H1 (cell line): ENCODE measurements around the gene TMEM203. TPM values are rescaled to one million over a fixed set of nuclear protein-coding genes. Genes with fewer than 3 reads are reported as not detected.

Experiments used
- CTCF ChIA-PET: fragments of 300-600 bp; sonication (Branson Sonifier 250); formaldehyde crosslinking; loops from one replicate; lab custom pipeline; 2021; ENCODE audit not compliant: partially characterized antibody; lab: Charles Lee
- POLR2A ChIA-PET: fragments of 300-600 bp; sonication (Branson Sonifier 250); formaldehyde crosslinking; loops from one replicate; lab custom pipeline; 2021; ENCODE audit warnings: inconsistent platforms; ENCODE audit not compliant: partially characterized antibody; lab: Charles Lee
- DNase-seq, 2 experiments: peaks; one replicate each; pipeline versions ENCODE4 v3.0.0 to v3.0.0-alpha.2; 2010 to 2022; ENCODE audit warnings: low spot score in 2 of 2, low read depth in 1 of 2, mixed read lengths in 1 of 2
- FAIRE-seq: peaks from 2 replicates; lab custom pipeline; 2011; peaks lifted over from hg19 to GRCh38; lab: Jason Lieb, UNC
- H2AFZ ChIP-seq: 2 replicates; pipeline ENCODE4 v1.8.1; 2012; ENCODE audit warnings: low read length, inconsistent platforms
- H2AK5ac ChIP-seq: 2 replicates; pipeline ENCODE4 v1.6.1; 2013; ENCODE audit warnings: low read depth, low read length
- H2BK120ac ChIP-seq: replicated peaks from 2 replicates; pipeline ENCODE3; 2013; ENCODE audit warnings: low read depth, low read length, inconsistent platforms
- H2BK12ac ChIP-seq: 2 replicates; pipeline ENCODE4 v1.6.1; 2013; ENCODE audit warnings: low read depth, low read length
- H2BK15ac ChIP-seq: 2 replicates; pipeline ENCODE4 v1.6.1; 2013; ENCODE audit warnings: low read length
- H2BK20ac ChIP-seq: 2 replicates; pipeline ENCODE4 v1.6.1; 2013; ENCODE audit warnings: low read length
- H2BK5ac ChIP-seq: 2 replicates; pipeline ENCODE4 v1.6.1; 2013; ENCODE audit warnings: low read depth, low read length
- H3K14ac ChIP-seq: 2 replicates; pipeline ENCODE4 v1.6.1; 2013; ENCODE audit warnings: inconsistent platforms; ENCODE audit not compliant: insufficient read length
- H3K18ac ChIP-seq: 2 replicates; pipeline ENCODE4 v1.6.1; 2013; ENCODE audit warnings: low read length; ENCODE audit errors: extremely low read depth
- H3K23ac ChIP-seq: 2 replicates; pipeline ENCODE4 v1.6.1; 2013; ENCODE audit warnings: inconsistent platforms; ENCODE audit not compliant: insufficient read length
- H3K23me2 ChIP-seq: 2 replicates; pipeline ENCODE4 v1.6.1; 2013; ENCODE audit warnings: low read depth, low read length
- H3K27ac ChIP-seq: 2 replicates; pipeline ENCODE4 v1.6.1; 2011; ENCODE audit warnings: low read depth, low read length, inconsistent platforms
- H3K27me3 ChIP-seq, 4 experiments: replicated peaks in 1 of 4; 1 replicate in 1 of 4; 2 replicates in 3 of 4; pipeline versions ENCODE4 v1.6.1 to v1.8.1; 2011 to 2013; ENCODE audit warnings: low read length in 3 of 4, mild to moderate bottlenecking in 3 of 4, inconsistent platforms in 2 of 4, mixed read lengths in 2 of 4, moderate library complexity in 1 of 4; ENCODE audit not compliant: control insufficient read depth in 3 of 4, insufficient read depth in 3 of 4; ENCODE audit errors: extremely low read depth in 1 of 4
- H3K36me3 ChIP-seq, 4 experiments: 2 replicates each; pipeline versions ENCODE4 v1.6.1 to v1.8.1; 2011 to 2013; ENCODE audit warnings: mild to moderate bottlenecking in 4 of 4, low read length in 3 of 4, moderate library complexity in 2 of 4, control low read depth in 1 of 4, inconsistent platforms in 1 of 4; ENCODE audit not compliant: insufficient read depth in 4 of 4, control insufficient read depth in 2 of 4
- H3K4ac ChIP-seq: replicated peaks from 2 replicates; pipeline ENCODE3; 2013; ENCODE audit warnings: low read length, low read depth, mixed read lengths, inconsistent platforms; ENCODE audit not compliant: insufficient read length
- H3K4me1 ChIP-seq, 4 experiments: replicated peaks in 1 of 4; 1 replicate in 1 of 4; 2 replicates in 3 of 4; pipeline versions ENCODE4 v1.6.1 to v1.8.1; 2011 to 2013; ENCODE audit warnings: low read length in 3 of 4, inconsistent platforms in 2 of 4, mixed read lengths in 1 of 4; ENCODE audit not compliant: insufficient read depth in 4 of 4, control insufficient read depth in 3 of 4
- H3K4me2 ChIP-seq, 2 experiments: 2 replicates each; pipeline versions ENCODE4 v1.6.1 to v1.8.1; 2011 to 2013; ENCODE audit warnings: low read depth in 2 of 2, low read length in 2 of 2, control low read depth in 1 of 2, inconsistent platforms in 1 of 2, mild to moderate bottlenecking in 1 of 2; ENCODE audit not compliant: insufficient read depth in 1 of 2
- H3K4me3 ChIP-seq, 4 experiments: fragments of 200-600, 300-600 bp in 1 of 4; sonication (generic), shearing (Covaris generic), sonication (Bioruptor Twin) in 1 of 4; 2 replicates each; pipeline versions ENCODE4 v1.5.1 to v1.8.1; 2011 to 2016; ENCODE audit warnings: low read length in 4 of 4, low read depth in 3 of 4, control low read depth in 2 of 4, inconsistent platforms in 2 of 4, mild to moderate bottlenecking in 2 of 4, mixed read lengths in 1 of 4, moderate library complexity in 1 of 4; ENCODE audit not compliant: insufficient read depth in 2 of 4; ENCODE audit errors: extremely low read depth in 1 of 4
- H3K56ac ChIP-seq: replicated peaks from 2 replicates; pipeline ENCODE3; 2013; ENCODE audit warnings: low read depth, mild to moderate bottlenecking, mixed read lengths, low read length, inconsistent platforms; ENCODE audit not compliant: insufficient read length
- H3K79me1 ChIP-seq: 2 replicates; pipeline ENCODE4 v1.6.1; 2013; ENCODE audit warnings: low read depth, low read length, control low read depth
- H3K79me2 ChIP-seq, 2 experiments: 2 replicates each; pipeline versions ENCODE4 v1.6.1 to v1.8.1; 2012 to 2013; ENCODE audit warnings: low read length in 2 of 2, mild to moderate bottlenecking in 2 of 2, inconsistent platforms in 1 of 2; ENCODE audit not compliant: insufficient read depth in 2 of 2, control insufficient read depth in 1 of 2
- H3K9ac ChIP-seq, 4 experiments: replicated peaks in 1 of 4; 1 replicate in 1 of 4; 2 replicates in 3 of 4; pipeline versions ENCODE4 v1.6.1 to v1.8.1; 2011 to 2013; ENCODE audit warnings: low read depth in 3 of 4, low read length in 3 of 4, control low read depth in 2 of 4, mild to moderate bottlenecking in 2 of 4, moderate library complexity in 2 of 4, inconsistent platforms in 1 of 4; ENCODE audit errors: extremely low read depth in 1 of 4
- H3K9me3 ChIP-seq, 2 experiments: 2 replicates each; pipeline versions ENCODE4 v1.6.1 to v1.8.1; 2012 to 2013; ENCODE audit warnings: mild to moderate bottlenecking in 2 of 2, moderate library complexity in 2 of 2, control low read depth in 1 of 2, inconsistent platforms in 1 of 2, low read depth in 1 of 2, low read length in 1 of 2, mixed read lengths in 1 of 2; ENCODE audit not compliant: insufficient read depth in 2 of 2
- H4K20me1 ChIP-seq, 2 experiments: replicated peaks in 1 of 2; 2 replicates each; pipeline versions ENCODE3 to v1.8.1; 2011 to 2013; ENCODE audit warnings: inconsistent platforms in 2 of 2, low read length in 2 of 2, mild to moderate bottlenecking in 1 of 2; ENCODE audit not compliant: insufficient read depth in 2 of 2, control insufficient read depth in 1 of 2
- H4K5ac ChIP-seq: 2 replicates; pipeline ENCODE4 v1.6.1; 2013; ENCODE audit warnings: low read length, low read depth, mixed read lengths, inconsistent platforms; ENCODE audit not compliant: insufficient read length
- H4K8ac ChIP-seq: 2 replicates; pipeline ENCODE4 v1.8.0; 2013; ENCODE audit warnings: mild to moderate bottlenecking, moderate library complexity, low read length, inconsistent platforms; ENCODE audit not compliant: insufficient read depth; ENCODE audit errors: extremely low read depth
- H4K91ac ChIP-seq: replicated peaks from 2 replicates; pipeline ENCODE3; 2013; ENCODE audit warnings: low read length, mixed read lengths, inconsistent platforms; ENCODE audit not compliant: insufficient read length
- BCL11A ChIP-seq, 2 experiments: IDR thresholded peaks; one replicate each; pipeline ENCODE4 v1.6.1; 2011; ENCODE audit warnings: low read depth in 2 of 2, low read length in 2 of 2, mild to moderate bottlenecking in 2 of 2
- CEBPB ChIP-seq: IDR thresholded peaks from 2 replicates; pipeline ENCODE4 v1.6.1; 2012; ENCODE audit warnings: low read depth, low read length
- JUN ChIP-seq: IDR thresholded peaks from 2 replicates; pipeline ENCODE4 v1.6.1; 2011; ENCODE audit warnings: low read depth, mild to moderate bottlenecking, improper control_type of control experiment, low read length
- NRF1 ChIP-seq: IDR thresholded peaks from 2 replicates; pipeline ENCODE4 v1.6.1; 2011; ENCODE audit warnings: mild to moderate bottlenecking, low read depth, low read length, improper control_type of control experiment
- PHF8 ChIP-seq: fragments of 200-600 bp; sonication (generic); conservative IDR thresholded peaks from 2 replicates; pipeline ENCODE4 v1.7.1; 2012; ENCODE audit warnings: low read depth, mild to moderate bottlenecking, inconsistent platforms, low read length, moderate library complexity
- RNF2 ChIP-seq: fragments of 200-900, 300-1000 bp; sonication (generic); IDR thresholded peaks from 2 replicates; pipeline ENCODE4 v1.7.1; 2016; ENCODE audit warnings: borderline replicate concordance, low read depth, mild to moderate bottlenecking, antibody characterized with exemption, low read length; ENCODE audit not compliant: poor library complexity, severe bottlenecking; ENCODE audit errors: missing control alignments
- SP2 ChIP-seq: IDR thresholded peaks from 2 replicates; pipeline ENCODE4 v1.6.1; 2012; ENCODE audit warnings: mild to moderate bottlenecking, low read length, inconsistent platforms
- WGBS, 2 experiments: shearing (Covaris generic) in 1 of 2; methylation state at CpG; one replicate each; pipeline versions ENCODE4 v1.1.6 to v1.1.7; 2013 to 2015; ENCODE audit warnings: low lambda C conversion rate in 2 of 2, mixed read lengths in 2 of 2, inconsistent platforms in 1 of 2, low coverage in 1 of 2, missing lambda C conversion rate in 1 of 2; ENCODE audit not compliant: insufficient replicate concordance in 2 of 2, insufficient coverage in 1 of 2, insufficient read length in 1 of 2; ENCODE audit errors: extremely low coverage in 1 of 2, missing lambda C conversion rate in 1 of 2; 5-methylcytosine and 5-hydroxymethylcytosine counted together
- polyA plus RNA-seq, 7 experiments: library from polyadenylated mRNA; depleted of rRNA in 3 of 7; stranded (reverse) in 5 of 7; unstranded in 2 of 7; fragments of >200 nt in 5 of 7; fragments of 200-250 nt in 2 of 7; gene quantifications; 1 replicate in 5 of 7; 2 replicates in 1 of 7; 4 replicates in 1 of 7; pipeline versions ENCODE4 v1.2.1 to v1.2.3, GENCODE V29; 2011 to 2013; ENCODE audit warnings: missing spikeins in 2 of 7, mixed read lengths in 2 of 7
- total RNA-seq: library from RNA; stranded (reverse); fragmentation: NEBNext Ultra II Directional; extraction: Animal tissue kit (Norgen Biotek cat#: 25700); gene quantifications from 2 replicates; pipeline ENCODE4 v1.2.1, GENCODE V29; 2021
- TF ChIP-seq, protein P1 (sequence below): IDR thresholded peaks from 2 replicates; pipeline ENCODE4 v1.6.1; 2011; ENCODE audit warnings: low read depth, mild to moderate bottlenecking, low read length; ENCODE audit not compliant: insufficient read depth
- TF ChIP-seq, protein P2 (sequence below): IDR thresholded peaks from 2 replicates; pipeline ENCODE4 v1.6.1; 2012; ENCODE audit warnings: low read length, inconsistent platforms
- TF ChIP-seq, protein P3 (sequence below): IDR thresholded peaks from 2 replicates; pipeline ENCODE4 v1.6.1; 2012; ENCODE audit warnings: inconsistent platforms

The TMEM203 gene
- total and polyA plus RNA-seq, 2 of the 8 experiments (the other 6 are each of a cell fraction or from before 2014, with no cell fraction given): 44.1 to 57.1 TPM

DNA sequence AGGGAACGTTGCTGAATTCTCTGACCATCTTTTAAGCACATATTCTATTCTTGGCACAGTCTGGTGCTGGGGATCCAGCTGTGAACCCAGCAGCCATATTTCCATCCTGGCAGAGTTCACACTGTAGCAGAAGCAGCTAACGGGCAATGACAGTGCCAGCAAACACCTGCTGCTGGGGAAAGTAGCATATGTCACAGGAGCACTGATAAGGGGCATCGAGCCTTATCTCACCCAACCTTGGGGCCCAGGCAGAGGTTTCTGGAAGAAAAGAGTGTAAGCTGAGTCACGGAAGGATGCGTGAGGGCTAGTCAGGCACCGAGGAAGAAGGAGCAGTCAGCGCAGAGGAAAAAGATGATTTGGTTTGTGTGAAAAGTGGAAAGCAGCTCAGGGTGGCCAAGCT lies 1.2 kb upstream of the TMEM203 start:
- peak overlapping the region; percentile 90 for H3K4me2 ChIP-seq
- no peak overlapping the region for H3K23ac ChIP-seq
- CTCF ChIA-PET: interaction anchor here (0.7 to 4.9 kb wide), 8 partner anchors 8 to 84 kb away, joined by 3 to 23 read pairs (median 4); partner anchors contain the start of genes ANAPC2, RNF224 and SSNA1
- no peak overlapping the region for H4K5ac ChIP-seq
- no peak overlapping the region for H3K56ac ChIP-seq
- peaks cover 15% of the 10 kb centered on the region for H3K23me2 ChIP-seq
- no peak overlapping the region for H4K91ac ChIP-seq
- peaks cover 0 to 12% of the 10 kb centered on the region in 2 experiments for H4K20me1 ChIP-seq
- H3K9ac ChIP-seq: peak overlapping the region in 2 of 4 experiments; percentile 84 to 89; a peak in 4 of 7 replicates
- no peak overlapping the region for H2BK15ac ChIP-seq
- H3K27me3 ChIP-seq: no peaks in the 10 kb centered on the region
- H3K79me1 ChIP-seq: peaks cover 17% of the 10 kb centered on the region
- H3K79me2 ChIP-seq: peaks cover 0 to 46% of the 10 kb centered on the region in 2 experiments; a peak in 3 of 4 replicates
- peak overlapping the region; percentile 78 to 96 (median 89) for H3K4me3 ChIP-seq
- H2BK5ac ChIP-seq: no peak overlapping the region
- no peak overlapping the region for H2BK20ac ChIP-seq
- DNase-seq (no peak), FAIRE-seq (no peak)
- H3K9me3 ChIP-seq: no peaks in the 10 kb centered on the region
- H3K14ac ChIP-seq: no peak overlapping the region
- peaks cover 6 to 21% (median 14%) of the 10 kb centered on the region in 4 experiments for H3K4me1 ChIP-seq
- no peak overlapping the region for H2BK120ac ChIP-seq
- no peak overlapping the region for H3K4ac ChIP-seq
- POLR2A ChIA-PET: interaction anchor here (1.1 to 69.9 kb wide), 8 partner anchors 13 to 136 kb away, joined by 3 to 1462 read pairs (median 8); partner anchors contain the start of genes ANAPC2, CYSRT1, NELFB and RNF208
- H4K8ac ChIP-seq: no peak overlapping the region; the same call in 1 of the 2 replicates
- H3K18ac ChIP-seq: no peak overlapping the region
- H3K36me3 ChIP-seq: peaks cover 0 to 4% (median 0%) of the 10 kb centered on the region in 4 experiments; a peak in 1 of 8 replicates
- 88% methylated on average over 7 of the region's 7 CpGs; no CpG with 5 or more reads in 1 of the 2 experiments for WGBS, 2 experiments
- H2BK12ac ChIP-seq: no peak overlapping the region
- H2AFZ ChIP-seq: no peak overlapping the region
- no peak overlapping the region for H2AK5ac ChIP-seq
- no peak overlapping the region for H3K27ac ChIP-seq
- no peak for TF ChIP-seq NRF1
- TF ChIP-seq, protein P1, sequence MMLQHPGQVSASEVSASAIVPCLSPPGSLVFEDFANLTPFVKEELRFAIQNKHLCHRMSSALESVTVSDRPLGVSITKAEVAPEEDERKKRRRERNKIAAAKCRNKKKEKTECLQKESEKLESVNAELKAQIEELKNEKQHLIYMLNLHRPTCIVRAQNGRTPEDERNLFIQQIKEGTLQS: no peak
- TF ChIP-seq CEBPB: no peak
- no peak for TF ChIP-seq PHF8
- TF ChIP-seq RNF2: no peak
- TF ChIP-seq JUN: no peak
- no peak for TF ChIP-seq BCL11A (IDR thresholded peaks at IDR 0.05; ENCODE audit: low read depth in 2 of 2, low read length in 2 of 2)
- TF ChIP-seq SP2: no peak
- TF ChIP-seq, protein P2, sequence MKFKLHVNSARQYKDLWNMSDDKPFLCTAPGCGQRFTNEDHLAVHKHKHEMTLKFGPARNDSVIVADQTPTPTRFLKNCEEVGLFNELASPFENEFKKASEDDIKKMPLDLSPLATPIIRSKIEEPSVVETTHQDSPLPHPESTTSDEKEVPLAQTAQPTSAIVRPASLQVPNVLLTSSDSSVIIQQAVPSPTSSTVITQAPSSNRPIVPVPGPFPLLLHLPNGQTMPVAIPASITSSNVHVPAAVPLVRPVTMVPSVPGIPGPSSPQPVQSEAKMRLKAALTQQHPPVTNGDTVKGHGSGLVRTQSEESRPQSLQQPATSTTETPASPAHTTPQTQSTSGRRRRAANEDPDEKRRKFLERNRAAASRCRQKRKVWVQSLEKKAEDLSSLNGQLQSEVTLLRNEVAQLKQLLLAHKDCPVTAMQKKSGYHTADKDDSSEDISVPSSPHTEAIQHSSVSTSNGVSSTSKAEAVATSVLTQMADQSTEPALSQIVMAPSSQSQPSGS: no peak
- TF ChIP-seq, protein P3, sequence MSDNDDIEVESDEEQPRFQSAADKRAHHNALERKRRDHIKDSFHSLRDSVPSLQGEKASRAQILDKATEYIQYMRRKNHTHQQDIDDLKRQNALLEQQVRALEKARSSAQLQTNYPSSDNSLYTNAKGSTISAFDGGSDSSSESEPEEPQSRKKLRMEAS: no peak
